ENCODE measurements around the gene SIPA1.

The SIPA1 gene

GRCh38 chr11:65639623-65640482, 2.0 kb downstream of the SIPA1 start:
- H3K36me3 ChIP-seq (ENCODE audit: control insufficient read depth, insufficient read depth, low read length), result peaks cover 65% of the 10 kb centered on the region

GRCh38 chr11:65640483-65641296, 2.8 kb downstream of the SIPA1 start:
- no peaks in the 10 kb centered on the region for H3K9me3 ChIP-seq (ENCODE audit: control insufficient read depth, low read length)
- H3K4me1 ChIP-seq (ENCODE audit: control insufficient read depth, insufficient read depth, low read length, poor library complexity, severe bottlenecking), result peaks cover 13% of the 10 kb centered on the region
- peaks cover 65% of the 10 kb centered on the region for H3K36me3 ChIP-seq (ENCODE audit: control insufficient read depth, insufficient read depth, low read length)
- H3K27ac ChIP-seq (ENCODE audit: low read depth, low read length, severe bottlenecking), result no peak overlapping the region
- 93 to 95% methylated on average over 29 to 35 of the region's 35 CpGs for WGBS, 2 experiments (ENCODE audit: insufficient coverage in 2 of 2)
- no peak overlapping the region for H3K4me3 ChIP-seq (ENCODE audit: extremely low read depth, insufficient read depth, low read length, poor library complexity, severe bottlenecking)

More at GRCh38 chr11:65639623-65640482, 2.0 kb downstream of the SIPA1 start:
- no peaks in the 10 kb centered on the region for H3K9me3 ChIP-seq (ENCODE audit: control insufficient read depth, low read length)
- no peak overlapping the region for H3K27ac ChIP-seq (ENCODE audit: low read depth, low read length, severe bottlenecking)
- H3K4me1 ChIP-seq (ENCODE audit: control insufficient read depth, insufficient read depth, low read length, poor library complexity, severe bottlenecking), result peaks cover 11% of the 10 kb centered on the region
- 86 to 97% methylated on average over 6 to 8 of the region's 8 CpGs for WGBS, 2 experiments (ENCODE audit: insufficient coverage in 2 of 2)
- H3K4me3 ChIP-seq (ENCODE audit: extremely low read depth, insufficient read depth, low read length, poor library complexity, severe bottlenecking), result no peak overlapping the region

GRCh38 chr11:65641297-65642013, 3.6 kb downstream of the SIPA1 start:
- peaks cover 13% of the 10 kb centered on the region for H3K4me1 ChIP-seq (ENCODE audit: control insufficient read depth, insufficient read depth, low read length, poor library complexity, severe bottlenecking)
- no peak overlapping the region for H3K27ac ChIP-seq (ENCODE audit: low read depth, low read length, severe bottlenecking)
- H3K36me3 ChIP-seq (ENCODE audit: control insufficient read depth, insufficient read depth, low read length), result peaks cover 65% of the 10 kb centered on the region
- no peaks in the 10 kb centered on the region for H3K9me3 ChIP-seq (ENCODE audit: control insufficient read depth, low read length)
- WGBS, 2 experiments (ENCODE audit: insufficient coverage in 2 of 2), result 93 to 96% methylated on average over 14 to 15 of the region's 16 CpGs
- no peak overlapping the region for H3K4me3 ChIP-seq (ENCODE audit: extremely low read depth, insufficient read depth, low read length, poor library complexity, severe bottlenecking)

- 92 to 93% methylated on average over 43 to 49 of the region's 49 CpGs for WGBS, 2 experiments (ENCODE audit: insufficient coverage in 2 of 2)
- Histone ChIP-seq H3K36me3 (ENCODE audit: control insufficient read depth, insufficient read depth, low read length) (peaks cover 59% of the 10 kb centered on the region), H3K27ac (ENCODE audit: low read depth, low read length, severe bottlenecking) (no peak overlapping the region), H3K4me1 (ENCODE audit: control insufficient read depth, insufficient read depth, low read length, poor library complexity, severe bottlenecking) (peaks cover 8% of the 10 kb centered on the region), H3K9me3 (ENCODE audit: control insufficient read depth, low read length) (no peaks in the 10 kb centered on the region), H3K4me3 (ENCODE audit: extremely low read depth, insufficient read depth, low read length, poor library complexity, severe bottlenecking) (no peak overlapping the region)
Observed at GRCh38 chr11:65642014-65642671, 4.2 kb downstream of the SIPA1 start.

GRCh38 chr11:65643971-65644370, 6.1 kb downstream of the SIPA1 start:
- Histone ChIP-seq H3K4me1 (ENCODE audit: control insufficient read depth, insufficient read depth, low read length, poor library complexity, severe bottlenecking) (peaks cover 3% of the 10 kb centered on the region), H3K9me3 (ENCODE audit: control insufficient read depth, low read length) (no peaks in the 10 kb centered on the region), H3K4me3 (ENCODE audit: extremely low read depth, insufficient read depth, low read length, poor library complexity, severe bottlenecking) (no peak overlapping the region), H3K36me3 (ENCODE audit: control insufficient read depth, insufficient read depth, low read length) (peaks cover 62% of the 10 kb centered on the region), H3K27ac (ENCODE audit: low read depth, low read length, severe bottlenecking) (no peak overlapping the region)
- WGBS, 2 experiments (ENCODE audit: insufficient coverage in 2 of 2), result 58 to 69% methylated on average over 5 to 6 of the region's 6 CpGs

- H3K27ac ChIP-seq (ENCODE audit: low read depth, low read length, severe bottlenecking), result no peak overlapping the region
- no peak overlapping the region for H3K4me3 ChIP-seq (ENCODE audit: extremely low read depth, insufficient read depth, low read length, poor library complexity, severe bottlenecking)
- WGBS, 2 experiments (ENCODE audit: insufficient coverage in 2 of 2), result 94 to 95% methylated on average over 7 to 11 of the region's 11 CpGs
- H3K9me3 ChIP-seq (ENCODE audit: control insufficient read depth, low read length), result no peaks in the 10 kb centered on the region
- H3K4me1 ChIP-seq (ENCODE audit: control insufficient read depth, insufficient read depth, low read length, poor library complexity, severe bottlenecking), result peaks cover 3% of the 10 kb centered on the region
- H3K36me3 ChIP-seq (ENCODE audit: control insufficient read depth, insufficient read depth, low read length), result peaks cover 63% of the 10 kb centered on the region
Observed at GRCh38 chr11:65644837-65645236, 6.9 kb downstream of the SIPA1 start.

- no peak overlapping the region for H3K4me3 ChIP-seq (ENCODE audit: extremely low read depth, insufficient read depth, low read length, poor library complexity, severe bottlenecking)
- peaks cover 71% of the 10 kb centered on the region for H3K36me3 ChIP-seq (ENCODE audit: control insufficient read depth, insufficient read depth, low read length)
- peaks cover 3% of the 10 kb centered on the region for H3K4me1 ChIP-seq (ENCODE audit: control insufficient read depth, insufficient read depth, low read length, poor library complexity, severe bottlenecking)
- no peaks in the 10 kb centered on the region for H3K9me3 ChIP-seq (ENCODE audit: control insufficient read depth, low read length)
- no peak overlapping the region for H3K27ac ChIP-seq (ENCODE audit: low read depth, low read length, severe bottlenecking)
- WGBS, 2 experiments (ENCODE audit: insufficient coverage in 2 of 2), result 91 to 97% methylated on average over 6 to 10 of the region's 10 CpGs
Observed at GRCh38 chr11:65645710-65646109, 7.8 kb downstream of the SIPA1 start.

- no peak overlapping the region for H3K4me3 ChIP-seq (ENCODE audit: extremely low read depth, insufficient read depth, low read length, poor library complexity, severe bottlenecking)
- WGBS, 2 experiments (ENCODE audit: insufficient coverage in 2 of 2), result 96 to 97% methylated on average over 67 to 68 of the region's 68 CpGs
- no peak overlapping the region for H3K27ac ChIP-seq (ENCODE audit: low read depth, low read length, severe bottlenecking)
- peaks cover 3% of the 10 kb centered on the region for H3K4me1 ChIP-seq (ENCODE audit: control insufficient read depth, insufficient read depth, low read length, poor library complexity, severe bottlenecking)
- H3K36me3 ChIP-seq (ENCODE audit: control insufficient read depth, insufficient read depth, low read length), result peaks cover 74% of the 10 kb centered on the region
- H3K9me3 ChIP-seq (ENCODE audit: control insufficient read depth, low read length), result no peaks in the 10 kb centered on the region
Observed at GRCh38 chr11:65646288-65646957, 8.5 kb downstream of the SIPA1 start.

- peaks cover 68% of the 10 kb centered on the region for H3K36me3 ChIP-seq (ENCODE audit: control insufficient read depth, insufficient read depth, low read length)
- no peak overlapping the region for H3K27ac ChIP-seq (ENCODE audit: low read depth, low read length, severe bottlenecking)
- H3K4me1 ChIP-seq (ENCODE audit: control insufficient read depth, insufficient read depth, low read length, poor library complexity, severe bottlenecking), result peaks cover 3% of the 10 kb centered on the region
- WGBS, 2 experiments (ENCODE audit: insufficient coverage in 2 of 2), result 87 to 94% methylated on average over 81 to 83 of the region's 87 CpGs
- H3K9me3 ChIP-seq (ENCODE audit: control insufficient read depth, low read length), result no peaks in the 10 kb centered on the region
- no peak overlapping the region for H3K4me3 ChIP-seq (ENCODE audit: extremely low read depth, insufficient read depth, low read length, poor library complexity, severe bottlenecking)
Observed at GRCh38 chr11:65646958-65647701, 9.2 kb downstream of the SIPA1 start.

Measured in mesodermal cell (in vitro differentiated cells).